Peyer's patch (tissue), 4 donors: ENCODE measurements around the gene LMBR1L.

Experiments
- POLR2A ChIP-seq, 2 donors: fragments of 450-650 bp; IDR thresholded peaks; one replicate each; pipeline ENCODE4 v1.5.1; 2017; ENCODE audit warnings: antibody characterized with exemption in 2 of 2, mild to moderate bottlenecking in 2 of 2, moderate library complexity in 2 of 2
- TF ChIP-seq, protein P1 (sequence below), 6 experiments: fragments of 450-650 bp in 4 of 6; fragments of 200-600 bp in 2 of 6; sonication (generic) in 1 of 6; IDR thresholded peaks; one replicate each; pipeline ENCODE4 v1.5.1; 2017 to 2019; ENCODE audit warnings: antibody characterized with exemption in 6 of 6, mild to moderate bottlenecking in 3 of 6, moderate library complexity in 1 of 6

DNA sequence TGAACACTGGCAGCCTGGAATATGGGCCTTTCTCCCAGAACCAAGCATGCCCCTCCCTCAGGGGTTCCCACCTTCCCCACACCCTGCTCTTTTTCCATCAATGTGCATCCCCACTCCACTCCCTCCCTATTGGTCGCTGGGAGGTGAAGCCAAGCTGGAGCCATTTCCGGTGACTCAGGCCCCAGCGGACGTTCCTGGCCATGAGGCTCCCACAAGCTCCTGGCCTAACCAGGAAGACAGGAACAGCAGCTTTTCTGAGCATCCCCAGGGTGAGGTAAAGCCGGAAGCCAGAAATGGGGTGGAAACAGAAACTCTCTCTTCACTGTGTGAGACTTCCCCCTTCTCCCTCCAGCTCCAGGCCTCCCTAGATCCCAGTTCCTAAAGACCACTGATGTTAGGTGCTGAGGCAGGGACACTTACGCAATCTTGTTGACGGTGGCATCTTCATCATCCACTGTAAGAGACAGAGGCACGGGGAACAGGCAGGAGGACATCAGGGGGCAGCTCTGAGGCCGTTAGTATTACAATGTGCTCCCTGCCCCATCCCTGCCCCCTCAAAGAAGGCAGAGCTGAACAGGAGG is 5.1 kb downstream of the LMBR1L start:
- TF ChIP-seq, protein P1, sequence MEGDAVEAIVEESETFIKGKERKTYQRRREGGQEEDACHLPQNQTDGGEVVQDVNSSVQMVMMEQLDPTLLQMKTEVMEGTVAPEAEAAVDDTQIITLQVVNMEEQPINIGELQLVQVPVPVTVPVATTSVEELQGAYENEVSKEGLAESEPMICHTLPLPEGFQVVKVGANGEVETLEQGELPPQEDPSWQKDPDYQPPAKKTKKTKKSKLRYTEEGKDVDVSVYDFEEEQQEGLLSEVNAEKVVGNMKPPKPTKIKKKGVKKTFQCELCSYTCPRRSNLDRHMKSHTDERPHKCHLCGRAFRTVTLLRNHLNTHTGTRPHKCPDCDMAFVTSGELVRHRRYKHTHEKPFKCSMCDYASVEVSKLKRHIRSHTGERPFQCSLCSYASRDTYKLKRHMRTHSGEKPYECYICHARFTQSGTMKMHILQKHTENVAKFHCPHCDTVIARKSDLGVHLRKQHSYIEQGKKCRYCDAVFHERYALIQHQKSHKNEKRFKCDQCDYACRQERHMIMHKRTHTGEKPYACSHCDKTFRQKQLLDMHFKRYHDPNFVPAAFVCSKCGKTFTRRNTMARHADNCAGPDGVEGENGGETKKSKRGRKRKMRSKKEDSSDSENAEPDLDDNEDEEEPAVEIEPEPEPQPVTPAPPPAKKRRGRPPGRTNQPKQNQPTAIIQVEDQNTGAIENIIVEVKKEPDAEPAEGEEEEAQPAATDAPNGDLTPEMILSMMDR (IDR thresholded peaks at IDR 0.05) = no peak
- TF ChIP-seq POLR2A (IDR thresholded peaks at IDR 0.05) = no peak
